ENCODE data around the gene GATD1.

- TF ChIP-seq POLR2A (IDR thresholded peaks at IDR 0.05; ENCODE audit: low read length) (no peak), USF2 (IDR thresholded peaks at IDR 0.05) (no peak), SMC3 (IDR thresholded peaks at IDR 0.05) (no peak), REST (IDR thresholded peaks at IDR 0.05) (no peak), CTCF (IDR thresholded peaks at IDR 0.05) (no peak), HOXB5 (CRISPR knock-in tag; IDR thresholded peaks at IDR 0.05) (no peak), RFX5 (IDR thresholded peaks at IDR 0.05) (no peak), ZNF302 (CRISPR knock-in tag; IDR thresholded peaks at IDR 0.05) (no peak), CHD2 (IDR thresholded peaks at IDR 0.05; ENCODE audit: low read length, partially characterized antibody) (no peak), EP300 (IDR thresholded peaks at IDR 0.05) (no peak), HOXA7 (CRISPR knock-in tag; IDR thresholded peaks at IDR 0.05) (no peak), MAFK (IDR thresholded peaks at IDR 0.05; ENCODE audit: partially characterized antibody) (no peak)
Measured at GRCh38 chr11:797296-798092, 20.2 kb upstream of the GATD1 start.

All from A549 (cell line).